Neural progenitor cell (in vitro differentiated cells): ENCODE results near the gene MRPL53. TPM values are rescaled to one million over a fixed set of nuclear protein-coding genes. Genes with fewer than 3 reads are reported as not detected.

ENCODE experiments used
- DNase-seq: peaks from one replicate; pipeline ENCODE4 v3.0.0-alpha.2; 2016; ENCODE audit warnings: low spot score
- H2AFZ ChIP-seq: fragments of 200-600 bp; sonication (generic); replicated peaks from 2 replicates; pipeline ENCODE4 v1.6.1; 2016; ENCODE audit warnings: antibody characterized with exemption
- H3F3A ChIP-seq: fragments of 200-600 bp; sonication (generic); 2 replicates; pipeline ENCODE4 v1.6.1; 2016; ENCODE audit warnings: antibody characterized with exemption, low read depth
- H3K27ac ChIP-seq: fragments of 200-600 bp; sonication (generic); 2 replicates; pipeline ENCODE4 v1.5.1; 2016; ENCODE audit warnings: mild to moderate bottlenecking
- H3K27me3 ChIP-seq: fragments of 200-600 bp; sonication (generic); 2 replicates; pipeline ENCODE4 v1.6.1; 2016; ENCODE audit warnings: mild to moderate bottlenecking, moderate library complexity
- H3K36me3 ChIP-seq: fragments of 200-600 bp; sonication (generic); 2 replicates; pipeline ENCODE4 v1.5.1; 2016
- H3K4me1 ChIP-seq: fragments of 200-600 bp; sonication (generic); 2 replicates; pipeline ENCODE4 v1.6.1; 2016; ENCODE audit warnings: mixed run types
- H3K4me2 ChIP-seq: fragments of 200-600 bp; sonication (generic); 2 replicates; pipeline ENCODE4 v1.6.1; 2016
- H3K4me3 ChIP-seq: fragments of 200-600 bp; sonication (generic); 2 replicates; pipeline ENCODE4 v1.5.1; 2016
- H3K79me2 ChIP-seq: fragments of 200-600 bp; sonication (generic); 2 replicates; pipeline ENCODE4 v1.6.1; 2016; ENCODE audit warnings: low read depth
- H3K9ac ChIP-seq: fragments of 200-600 bp; sonication (generic); 2 replicates; pipeline ENCODE4 v1.6.1; 2016
- H3K9me3 ChIP-seq: fragments of 200-600 bp; sonication (generic); 2 replicates; pipeline ENCODE4 v1.5.1; 2016; ENCODE audit warnings: low read depth
- H4K20me1 ChIP-seq: fragments of 200-600 bp; sonication (generic); 2 replicates; pipeline ENCODE4 v1.6.1; 2016; ENCODE audit warnings: low read depth
- H3K27ac Mint-ChIP-seq: 3 replicates; pipeline ENCODE4 v1.8.0; 2021; ENCODE audit warnings: mixed read lengths
- H3K27me3 Mint-ChIP-seq: 2 replicates; pipeline ENCODE4 v1.8.0; 2022; ENCODE audit warnings: low read depth, mild to moderate bottlenecking, inconsistent platforms, moderate library complexity, mixed read lengths; ENCODE audit not compliant: insufficient read depth
- H3K36me3 Mint-ChIP-seq: 3 replicates; pipeline ENCODE4 v1.8.0; 2021; ENCODE audit warnings: mixed read lengths
- H3K4me1 Mint-ChIP-seq: 3 replicates; pipeline ENCODE4 v1.8.0; 2021; ENCODE audit warnings: mixed read lengths
- H3K4me3 Mint-ChIP-seq: 3 replicates; pipeline ENCODE4 v1.8.0; 2021; ENCODE audit warnings: mild to moderate bottlenecking, moderate library complexity, mixed read lengths
- H3K9me3 Mint-ChIP-seq: 3 replicates; pipeline ENCODE4 v1.8.0; 2020; ENCODE audit warnings: mixed read lengths
- EZH2 ChIP-seq: fragments of 200-600 bp; sonication (generic); IDR thresholded peaks from 2 replicates; pipeline ENCODE4 v1.6.1; 2017; ENCODE audit warnings: antibody characterized with exemption, mild to moderate bottlenecking, moderate library complexity
- EZH2phosphoT487 ChIP-seq: fragments of 200-600 bp; sonication (generic); IDR thresholded peaks from 2 replicates; pipeline ENCODE4 v1.6.1; 2017; ENCODE audit warnings: antibody characterized with exemption
- total RNA-seq: library from RNA; depleted of rRNA; stranded (reverse); fragments of >200 nt; gene quantifications from 2 replicates; pipeline ENCODE4 v1.2.3, GENCODE V29; 2015; ENCODE audit warnings: low replicate concordance
- TF ChIP-seq, protein P1 (sequence below): fragments of 200-600 bp; sonication (generic); IDR thresholded peaks from 2 replicates; pipeline ENCODE4 v1.5.1; 2017; ENCODE audit warnings: antibody characterized with exemption, mild to moderate bottlenecking

The MRPL53 gene
- total RNA-seq, 1 donor from 2014 or later = 9.8 TPM

DNA sequence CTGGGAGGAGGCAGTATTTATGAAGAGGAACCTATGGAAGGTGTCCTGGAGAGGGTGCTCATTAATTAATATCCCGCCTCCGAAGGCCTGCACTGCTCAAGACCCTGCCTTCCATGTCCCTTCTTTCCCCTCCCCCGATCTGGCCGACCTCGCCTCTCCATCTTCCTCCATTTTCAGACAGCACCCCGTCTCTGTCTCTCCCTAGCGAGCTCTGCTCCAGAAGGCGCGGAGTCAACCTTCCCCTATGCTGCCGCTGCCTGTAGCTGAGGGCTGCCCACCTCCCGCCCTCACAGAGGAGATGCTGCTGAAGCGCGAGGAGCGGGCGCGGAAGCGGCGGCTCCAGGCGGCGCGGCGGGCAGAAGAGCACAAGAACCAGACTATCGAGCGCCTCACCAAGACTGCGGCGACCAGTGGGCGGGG, 15.3 kb downstream of the MRPL53 start:
- no peaks in the 10 kb centered on the region for H3K27me3 ChIP-seq
- no peak overlapping the region for H3K27ac Mint-ChIP-seq
- no peaks in the 10 kb centered on the region for H3K9me3 Mint-ChIP-seq
- H3K4me2 ChIP-seq = peak overlapping the region; percentile 86
- peaks cover 19% of the 10 kb centered on the region for H3K4me1 ChIP-seq
- H3K36me3 ChIP-seq = no peaks in the 10 kb centered on the region
- H3K9me3 ChIP-seq = no peaks in the 10 kb centered on the region
- TF ChIP-seq, protein P1, sequence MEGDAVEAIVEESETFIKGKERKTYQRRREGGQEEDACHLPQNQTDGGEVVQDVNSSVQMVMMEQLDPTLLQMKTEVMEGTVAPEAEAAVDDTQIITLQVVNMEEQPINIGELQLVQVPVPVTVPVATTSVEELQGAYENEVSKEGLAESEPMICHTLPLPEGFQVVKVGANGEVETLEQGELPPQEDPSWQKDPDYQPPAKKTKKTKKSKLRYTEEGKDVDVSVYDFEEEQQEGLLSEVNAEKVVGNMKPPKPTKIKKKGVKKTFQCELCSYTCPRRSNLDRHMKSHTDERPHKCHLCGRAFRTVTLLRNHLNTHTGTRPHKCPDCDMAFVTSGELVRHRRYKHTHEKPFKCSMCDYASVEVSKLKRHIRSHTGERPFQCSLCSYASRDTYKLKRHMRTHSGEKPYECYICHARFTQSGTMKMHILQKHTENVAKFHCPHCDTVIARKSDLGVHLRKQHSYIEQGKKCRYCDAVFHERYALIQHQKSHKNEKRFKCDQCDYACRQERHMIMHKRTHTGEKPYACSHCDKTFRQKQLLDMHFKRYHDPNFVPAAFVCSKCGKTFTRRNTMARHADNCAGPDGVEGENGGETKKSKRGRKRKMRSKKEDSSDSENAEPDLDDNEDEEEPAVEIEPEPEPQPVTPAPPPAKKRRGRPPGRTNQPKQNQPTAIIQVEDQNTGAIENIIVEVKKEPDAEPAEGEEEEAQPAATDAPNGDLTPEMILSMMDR = no peak
- TF ChIP-seq EZH2 (no peak), EZH2phosphoT487 (no peak)
- peak overlapping the region; percentile 82 for H2AFZ ChIP-seq
- peak overlapping the region; percentile 97 for H3K4me3 Mint-ChIP-seq
- H3K36me3 Mint-ChIP-seq = peaks cover 3% of the 10 kb centered on the region
- H3K79me2 ChIP-seq = peaks cover 27% of the 10 kb centered on the region
- H3K9ac ChIP-seq = peak overlapping the region; percentile 10
- peaks cover 36% of the 10 kb centered on the region for H3F3A ChIP-seq
- H3K27ac ChIP-seq = peak overlapping the region; percentile 95
- H3K4me3 ChIP-seq = peak overlapping the region; percentile 70
- peaks cover 42% of the 10 kb centered on the region for H3K4me1 Mint-ChIP-seq
- no peak for DNase-seq
- H4K20me1 ChIP-seq = no peaks in the 10 kb centered on the region
- H3K27me3 Mint-ChIP-seq = peaks cover 22% of the 10 kb centered on the region

DNA sequence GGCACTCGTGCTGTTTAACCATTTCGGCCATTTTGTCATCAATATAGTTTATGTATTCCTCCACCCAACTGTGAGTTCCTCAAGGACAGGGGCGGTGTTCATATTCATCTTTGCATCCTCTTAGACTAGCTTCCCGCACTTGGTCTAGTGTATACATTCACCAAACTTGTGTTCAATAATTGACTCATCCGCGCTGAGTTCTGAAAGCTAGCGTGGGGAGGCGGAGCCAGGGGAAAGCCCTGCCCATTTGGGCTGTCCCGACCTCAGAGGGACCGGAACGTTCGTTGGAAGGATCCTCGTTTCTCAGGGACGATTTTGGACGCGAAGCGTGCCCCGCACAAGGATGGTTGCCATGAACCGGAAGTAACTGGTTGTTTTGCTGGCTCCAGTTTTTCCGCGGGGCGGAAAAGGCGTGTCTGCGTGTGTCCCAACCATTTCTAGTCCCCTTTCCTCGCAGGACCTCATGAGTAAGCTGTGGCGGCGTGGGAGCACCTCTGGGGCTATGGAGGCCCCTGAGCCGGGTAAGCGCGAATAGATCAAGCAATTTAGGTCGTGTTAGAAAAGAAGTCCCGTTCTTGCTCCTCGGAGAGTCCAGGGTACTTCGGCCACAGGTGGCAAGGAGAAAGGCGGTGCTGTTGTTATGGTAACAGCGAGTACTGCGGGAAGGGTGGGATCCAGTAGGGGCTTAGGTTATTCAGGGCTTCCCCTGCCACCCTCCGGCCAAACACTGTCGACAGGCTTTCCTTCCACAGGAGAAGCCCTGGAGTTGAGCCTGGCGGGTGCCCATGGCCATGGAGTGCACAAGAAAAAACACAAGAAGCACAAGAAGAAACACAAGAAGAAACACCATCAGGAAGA, 17.6 kb downstream of the MRPL53 start, which contains the start of gene INO80B:
Gene INO80B (plus strand): TSS at position 434 of the 858 bp plus-strand sequence. CDS start 30 bp downstream, at position 464.
- no peak within 1 kb of the TSS for H3K27ac ChIP-seq
- H3K27ac Mint-ChIP-seq = peak within 1 kb of the TSS; percentile 88

DNA sequence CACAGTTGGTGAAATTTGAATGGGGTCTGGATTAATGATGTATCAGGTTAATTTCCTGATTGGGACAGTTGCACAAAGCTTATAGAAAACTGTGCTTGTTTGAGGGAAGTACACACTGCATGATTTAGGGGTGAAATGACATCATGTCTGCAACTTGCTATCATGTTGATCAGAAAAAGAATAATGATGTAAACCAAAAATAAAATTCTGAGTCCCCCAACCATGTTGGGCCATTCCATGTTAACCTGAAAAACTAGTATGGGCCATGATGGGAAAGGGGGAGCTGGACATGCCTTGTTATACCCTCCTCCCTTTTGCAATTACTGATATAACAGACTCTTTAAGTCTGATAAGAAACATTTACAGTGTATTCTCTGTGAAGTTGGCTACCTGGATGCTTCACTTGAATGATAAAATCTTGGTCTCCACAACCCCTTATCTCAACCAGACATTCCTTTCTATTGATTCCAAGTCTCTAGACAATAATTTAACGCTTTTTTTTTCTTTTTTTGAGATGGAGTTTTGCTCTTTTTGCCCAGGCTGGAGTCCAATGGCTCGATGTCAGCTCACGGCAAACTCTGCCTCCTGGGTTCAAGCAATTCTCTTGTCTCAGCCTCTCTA, 21.8 kb downstream of the MRPL53 start:
- TF ChIP-seq EZH2 (no peak), EZH2phosphoT487 (no peak)
- TF ChIP-seq, protein P1 = no peak
- H3K27ac ChIP-seq = no peak overlapping the region
- H3K9ac ChIP-seq = no peak overlapping the region
- peaks cover 15% of the 10 kb centered on the region for H3K4me1 Mint-ChIP-seq
- no peaks in the 10 kb centered on the region for H3K36me3 ChIP-seq
- H3K27me3 Mint-ChIP-seq = peaks cover 8% of the 10 kb centered on the region
- no peak overlapping the region for H3K4me3 ChIP-seq
- H3K27ac Mint-ChIP-seq = no peak overlapping the region
- no peak overlapping the region for H2AFZ ChIP-seq
- H3K4me1 ChIP-seq = peaks cover 4% of the 10 kb centered on the region
- peaks cover 5% of the 10 kb centered on the region for H3F3A ChIP-seq
- no peaks in the 10 kb centered on the region for H3K9me3 Mint-ChIP-seq
- no peak overlapping the region for H3K4me3 Mint-ChIP-seq
- no peaks in the 10 kb centered on the region for H3K36me3 Mint-ChIP-seq
- H4K20me1 ChIP-seq = no peaks in the 10 kb centered on the region
- H3K9me3 ChIP-seq = no peaks in the 10 kb centered on the region
- no peak overlapping the region for H3K4me2 ChIP-seq
- DNase-seq = no peak
- peaks cover 4% of the 10 kb centered on the region for H3K27me3 ChIP-seq
- peaks cover 5% of the 10 kb centered on the region for H3K79me2 ChIP-seq

More for the DNA sequence above, 17.6 kb downstream of the MRPL53 start, which contains the start of gene INO80B:
- peak within 1 kb of the TSS; percentile 97 for H3K4me3 ChIP-seq
- no peaks in the 10 kb centered on the region for H3K36me3 ChIP-seq
- peaks cover 24% of the 10 kb centered on the region for H3F3A ChIP-seq
- Mint-ChIP-seq H3K27me3 (peaks cover 15% of the 10 kb centered on the region), H3K4me1 (peaks cover 41% of the 10 kb centered on the region), H3K36me3 (no peaks in the 10 kb centered on the region), H3K4me3 (peak within 1 kb of the TSS; percentile 97), H3K9me3 (no peaks in the 10 kb centered on the region)
- H3K79me2 ChIP-seq = peaks cover 27% of the 10 kb centered on the region
- peak; percentile 96 for DNase-seq
- TF ChIP-seq EZH2 = no peak
- TF ChIP-seq, protein P1 = no peak
- no peak for TF ChIP-seq EZH2phosphoT487
- H3K9me3 ChIP-seq = no peaks in the 10 kb centered on the region
- no peak within 1 kb of the TSS for H3K9ac ChIP-seq
- H3K4me2 ChIP-seq = peak within 1 kb of the TSS; percentile 86
- H3K4me1 ChIP-seq = peaks cover 19% of the 10 kb centered on the region
- H2AFZ ChIP-seq = peak within 1 kb of the TSS; percentile 98
- no peaks in the 10 kb centered on the region for H4K20me1 ChIP-seq
- H3K27me3 ChIP-seq = peaks cover 4% of the 10 kb centered on the region
